HG03521 (cell line): ENCODE measurements around the gene CRACR2A.

Experiments
- ATAC-seq: cut with Tn5 transposase; IDR thresholded peaks from one replicate; pipeline ENCODE4 v1.9.1; 2021; ENCODE audit warnings: mild to moderate bottlenecking, moderate library complexity; ENCODE audit not compliant: unreplicated experiment

Gene CRACR2A

GRCh38 chr12:3568695-3569094, 184.2 kb downstream of the CRACR2A start:
- ATAC-seq: no peak

GRCh38 chr12:3565985-3566384, 186.9 kb downstream of the CRACR2A start:
- ATAC-seq: no peak
